Activated naive CD8-positive, alpha-beta T cell treated with anti-CD3 and anti-CD28 coated beads, Interleukin-2, amount 10 ng/mL, durations not matched to agents 7 days and 5 days (primary cell): ENCODE data around the gene NRXN2. TPM values are rescaled to one million over a fixed set of nuclear protein-coding genes. Genes with fewer than 3 reads are reported as not detected.

Source experiments
- ATAC-seq: fragments of 150-1000 bp; cut with Tn5 transposase; one replicate; pipeline ENCODE4 v1.10.0; 2021; ENCODE audit warnings: low read depth, moderate library complexity
- POLR2A ChIA-PET: fragments of 350-600 bp; sonication (Branson Sonifier 250); formaldehyde crosslinking; loops from one replicate; lab custom pipeline; 2021; ENCODE audit warnings: antibody characterized with exemption; lab: Charles Lee
- DNase-seq: peaks from one replicate; pipeline ENCODE4 v3.0.0; 2021
- H3K27ac Mint-ChIP-seq: one replicate; pipeline ENCODE4 v1.8.0; 2022; ENCODE audit warnings: mild to moderate bottlenecking, mixed read lengths
- H3K27me3 Mint-ChIP-seq: one replicate; pipeline ENCODE4 v1.8.0; 2022; ENCODE audit warnings: mild to moderate bottlenecking, moderate library complexity, mixed read lengths
- H3K36me3 Mint-ChIP-seq: one replicate; pipeline ENCODE4 v1.8.0; 2021; ENCODE audit warnings: mild to moderate bottlenecking, mixed read lengths
- H3K4me1 Mint-ChIP-seq: one replicate; pipeline ENCODE4 v1.8.0; 2021; ENCODE audit warnings: mixed read lengths
- H3K4me3 Mint-ChIP-seq: one replicate; pipeline ENCODE4 v1.8.0; 2022; ENCODE audit warnings: mild to moderate bottlenecking, moderate library complexity, mixed read lengths
- H3K9me3 Mint-ChIP-seq: one replicate; pipeline ENCODE4 v1.8.0; 2021; ENCODE audit warnings: mixed read lengths
- total RNA-seq, 2 experiments: library from RNA; stranded (reverse); gene quantifications; one replicate each; pipeline ENCODE4 v1.2.3, GENCODE V29; 2021

Gene NRXN2
- total RNA-seq, 2 experiments from 2014 or later: 0.36 TPM; not detected in 1

GRCh38 chr11:64745521-64746328 is 22.7 kb upstream of the NRXN2 start:
- peak overlapping the region; percentile 98 for H3K27ac Mint-ChIP-seq
- ATAC-seq (peak; percentile 44), DNase-seq (peak; percentile 88)
- POLR2A ChIA-PET: interaction anchor here (0.6 to 7.5 kb wide), 13 partner anchors 19 to 561 kb away, joined by 3 to 278 read pairs (median 10); partner anchors contain the start of genes MAP4K2, PYGM, SF1 and ZNHIT2
- peak overlapping the region; percentile 96 for H3K4me3 Mint-ChIP-seq
- H3K27me3 Mint-ChIP-seq: no peaks in the 10 kb centered on the region
- H3K4me1 Mint-ChIP-seq: peaks cover 27% of the 10 kb centered on the region
- no peaks in the 10 kb centered on the region for H3K9me3 Mint-ChIP-seq
- peaks cover 4% of the 10 kb centered on the region for H3K36me3 Mint-ChIP-seq

GRCh38 chr11:64745189-64745520 is 22.2 kb upstream of the NRXN2 start:
- Mint-ChIP-seq H3K27ac (peak overlapping the region; percentile 98), H3K36me3 (peaks cover 6% of the 10 kb centered on the region), H3K27me3 (no peaks in the 10 kb centered on the region), H3K9me3 (no peaks in the 10 kb centered on the region), H3K4me3 (peak overlapping the region; percentile 96), H3K4me1 (peaks cover 26% of the 10 kb centered on the region)
- peak; percentile 89 for DNase-seq
- ATAC-seq: peak; percentile 31
- POLR2A ChIA-PET: interaction anchor here (0.6 to 7.5 kb wide), 12 partner anchors 19 to 560 kb away, joined by 3 to 278 read pairs (median 10); partner anchors contain the start of genes MAP4K2, PYGM, SF1 and ZNHIT2

GRCh38 chr11:64744544-64745188 is 21.7 kb upstream of the NRXN2 start:
- Mint-ChIP-seq H3K27me3 (no peaks in the 10 kb centered on the region), H3K4me1 (peaks cover 26% of the 10 kb centered on the region), H3K9me3 (no peaks in the 10 kb centered on the region), H3K4me3 (peak overlapping the region; percentile 96), H3K36me3 (peaks cover 8% of the 10 kb centered on the region), H3K27ac (peak overlapping the region; percentile 98)
- POLR2A ChIA-PET: interaction anchor here (0.6 to 7.5 kb wide), 13 partner anchors 20 to 560 kb away, joined by 3 to 278 read pairs (median 9); partner anchors contain the start of genes CDC42BPG, MAP4K2, PYGM and SF1
- DNase-seq: peak; percentile 68
- ATAC-seq: peak; percentile 1

DNA sequence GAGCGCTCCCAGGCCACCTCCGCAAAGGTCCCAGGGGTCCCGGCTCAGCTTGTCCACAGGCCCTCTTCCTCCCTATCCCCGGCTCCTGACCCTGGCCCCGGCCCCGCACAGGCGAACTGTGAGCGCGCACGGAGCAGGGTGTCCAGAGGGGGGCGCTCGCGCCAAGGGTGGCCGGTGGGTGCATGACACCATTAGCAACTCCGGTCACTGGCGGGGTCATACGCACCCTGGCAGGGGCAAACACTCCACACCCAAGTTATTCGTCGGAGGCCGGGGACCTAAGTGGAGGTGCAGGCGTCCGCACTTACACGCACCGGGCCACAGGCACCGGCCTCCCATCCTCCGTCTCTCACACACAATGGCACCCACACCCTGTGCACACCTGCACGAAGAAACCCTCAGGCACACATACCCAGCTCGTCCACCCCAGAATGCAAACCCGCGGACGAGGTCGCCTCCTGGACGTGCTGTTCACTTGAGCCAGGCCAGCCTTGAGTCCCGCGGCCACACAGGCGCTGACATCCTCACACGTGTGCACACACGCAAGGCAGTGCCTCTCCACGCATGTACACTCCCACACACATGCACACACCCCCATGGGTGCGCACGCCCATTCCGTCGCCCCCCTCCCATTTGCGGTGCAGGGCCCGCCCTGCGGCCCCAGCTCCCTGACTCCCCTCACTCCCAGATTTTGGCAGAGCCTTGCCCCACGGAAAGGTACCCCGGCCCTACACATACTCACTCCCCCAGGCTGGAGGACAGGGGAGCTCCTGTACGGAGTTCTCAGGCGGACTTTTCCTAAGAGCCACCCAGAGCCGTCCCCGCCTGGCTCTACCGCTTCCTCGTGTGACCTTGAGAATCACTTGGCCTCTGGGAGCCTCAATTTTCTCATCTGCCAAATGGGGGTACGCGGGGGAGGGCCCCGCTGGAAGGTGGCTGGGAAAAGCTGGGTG is 20.9 kb upstream of the NRXN2 start, which contains the start of gene RASGRP2:
Gene RASGRP2 (minus strand): TSS at position 552 of the 953 bp plus-strand sequence. CDS start 1,276 bp downstream, outside the sequence.
- Mint-ChIP-seq H3K4me1 (peaks cover 28% of the 10 kb centered on the region), H3K27me3 (no peaks in the 10 kb centered on the region), H3K4me3 (peak within 1 kb of the TSS; percentile 79), H3K36me3 (peaks cover 11% of the 10 kb centered on the region), H3K9me3 (no peaks in the 10 kb centered on the region), H3K27ac (peak within 1 kb of the TSS; percentile 75)
- POLR2A ChIA-PET: interaction anchor here (1.3 to 7.5 kb wide), 11 partner anchors 21 to 374 kb away, joined by 4 to 278 read pairs (median 10); partner anchors contain the start of genes CDC42BPG, MAP4K2, PYGM and SF1
- peak; percentile 97 for DNase-seq
- peak; percentile 55 for ATAC-seq

GRCh38 chr11:64742889-64743590 is 20.0 kb upstream of the NRXN2 start:
- peaks cover 10% of the 10 kb centered on the region for H3K36me3 Mint-ChIP-seq
- no peak overlapping the region for H3K27ac Mint-ChIP-seq
- DNase-seq: peak; percentile 91
- H3K9me3 Mint-ChIP-seq: no peaks in the 10 kb centered on the region
- peak; percentile 7 for ATAC-seq
- POLR2A ChIA-PET: interaction anchor here (1.3 to 7.5 kb wide), 9 partner anchors 21 to 101 kb away, joined by 3 to 278 read pairs (median 12); partner anchors contain the start of genes CDC42BPG, MAP4K2, PYGM and SF1
- H3K4me1 Mint-ChIP-seq: peaks cover 27% of the 10 kb centered on the region
- no peaks in the 10 kb centered on the region for H3K27me3 Mint-ChIP-seq
- H3K4me3 Mint-ChIP-seq: peak overlapping the region; percentile 79

DNA sequence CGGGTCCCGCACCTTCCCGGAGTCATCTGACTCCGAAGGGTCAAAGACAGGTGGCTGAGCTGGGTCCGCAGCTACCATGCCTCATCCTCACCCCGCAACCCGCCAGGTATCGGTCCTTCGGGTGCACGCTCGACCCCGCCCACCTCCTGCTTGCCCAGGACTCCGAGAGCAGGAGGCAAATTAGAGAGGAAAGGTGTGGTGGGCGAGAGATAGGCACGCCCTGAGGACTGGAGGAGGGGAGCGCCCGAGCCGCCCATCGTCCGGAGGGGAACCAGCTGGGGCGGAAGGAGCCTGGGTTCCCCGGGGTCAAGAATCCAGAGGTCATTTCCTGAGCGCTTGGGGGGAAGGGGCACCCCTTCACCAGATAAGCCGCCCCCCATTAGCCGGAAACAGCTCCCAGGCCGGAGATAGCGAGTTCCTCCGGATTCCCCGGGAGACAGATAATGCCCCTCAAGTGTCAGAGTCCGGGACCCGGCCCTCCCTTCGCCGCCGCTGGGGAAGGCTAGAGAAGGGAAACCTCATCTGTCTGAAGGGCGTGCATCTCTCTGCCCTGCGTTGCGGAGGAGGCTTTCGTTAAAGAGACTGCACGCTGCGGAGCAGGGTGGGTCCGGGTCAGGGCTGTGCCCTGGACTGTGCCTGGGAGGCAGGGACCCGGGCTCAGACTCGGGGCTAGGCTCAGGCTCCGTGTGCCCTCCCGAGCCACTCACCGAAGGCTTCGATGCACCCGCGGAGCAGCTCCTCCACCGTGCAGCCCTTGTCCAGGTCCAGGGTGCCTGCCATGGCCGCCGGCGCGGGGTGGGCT is 19.3 kb upstream of the NRXN2 start:
- ATAC-seq (peak; percentile 2), DNase-seq (no peak)
- H3K9me3 Mint-ChIP-seq: no peaks in the 10 kb centered on the region
- no peak overlapping the region for H3K27ac Mint-ChIP-seq
- peaks cover 9% of the 10 kb centered on the region for H3K36me3 Mint-ChIP-seq
- peak overlapping the region; percentile 77 for H3K4me3 Mint-ChIP-seq
- H3K27me3 Mint-ChIP-seq: no peaks in the 10 kb centered on the region
- POLR2A ChIA-PET: interaction anchor here (1.3 to 7.5 kb wide), 4 partner anchors 22 to 69 kb away, joined by 3 to 278 read pairs (median 9); partner anchors contain the start of gene PYGM
- peaks cover 25% of the 10 kb centered on the region for H3K4me1 Mint-ChIP-seq

DNA sequence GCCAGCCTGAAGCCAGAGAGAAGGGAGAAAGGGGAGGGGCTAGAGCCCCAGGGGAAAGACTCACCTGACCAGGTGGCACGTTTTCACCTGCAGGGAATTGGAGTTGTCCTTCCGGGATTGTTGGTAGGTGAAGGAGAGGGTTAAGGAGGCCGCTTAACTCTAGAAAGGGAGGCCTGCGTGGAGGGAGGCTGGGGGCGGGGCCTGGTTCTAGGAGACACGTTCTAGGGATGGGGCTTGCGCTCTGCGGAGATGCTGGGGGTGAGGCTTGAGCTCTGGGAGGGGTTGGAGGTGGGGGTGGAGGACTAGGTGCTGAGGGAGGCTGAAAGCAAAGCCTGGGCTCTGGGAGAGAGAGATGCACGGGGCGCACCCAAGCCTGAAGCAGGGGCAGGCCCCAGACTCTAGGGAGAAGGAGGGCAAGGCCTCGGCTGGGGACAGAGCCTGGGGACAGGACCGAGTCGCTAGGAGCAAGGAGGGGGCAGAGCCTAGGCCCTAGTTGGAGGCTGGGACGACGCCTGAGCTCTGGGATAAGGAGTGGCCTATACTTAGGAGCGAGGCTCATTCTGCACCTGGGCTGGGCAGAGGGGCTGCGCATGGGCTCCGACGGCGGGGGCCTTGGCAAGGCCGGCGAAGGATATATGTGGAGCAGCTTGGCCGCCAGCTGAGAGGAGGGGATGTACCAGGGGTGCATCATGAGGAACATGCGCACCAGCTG is 18.5 kb upstream of the NRXN2 start:
- peak overlapping the region; percentile 77 for H3K4me3 Mint-ChIP-seq
- peaks cover 22% of the 10 kb centered on the region for H3K4me1 Mint-ChIP-seq
- ATAC-seq (no peak), DNase-seq (no peak)
- H3K36me3 Mint-ChIP-seq: peaks cover 9% of the 10 kb centered on the region
- no peaks in the 10 kb centered on the region for H3K9me3 Mint-ChIP-seq
- no peak overlapping the region for H3K27ac Mint-ChIP-seq
- no peaks in the 10 kb centered on the region for H3K27me3 Mint-ChIP-seq
- POLR2A ChIA-PET: interaction anchor here (1.3 to 7.5 kb wide), 4 partner anchors 23 to 69 kb away, joined by 3 to 278 read pairs (median 9); partner anchors contain the start of gene PYGM

GRCh38 chr11:64739871-64740270 is 16.9 kb upstream of the NRXN2 start:
- Mint-ChIP-seq H3K27me3 (no peaks in the 10 kb centered on the region), H3K36me3 (peaks cover 15% of the 10 kb centered on the region), H3K27ac (no peak overlapping the region), H3K4me1 (peaks cover 14% of the 10 kb centered on the region), H3K9me3 (no peaks in the 10 kb centered on the region), H3K4me3 (no peak overlapping the region)
- POLR2A ChIA-PET: interaction anchor here (0.6 kb wide), 1 partner anchor 482 kb away, joined by 3 read pairs; no protein-coding TSS in a partner anchor
- ATAC-seq (no peak), DNase-seq (no peak)

GRCh38 chr11:64736654-64737053 is 13.7 kb upstream of the NRXN2 start:
- no peak for DNase-seq
- Mint-ChIP-seq H3K27me3 (no peaks in the 10 kb centered on the region), H3K9me3 (no peaks in the 10 kb centered on the region), H3K36me3 (peaks cover 22% of the 10 kb centered on the region), H3K4me1 (peaks cover 10% of the 10 kb centered on the region), H3K27ac (no peak overlapping the region), H3K4me3 (no peak overlapping the region)
- no peak for ATAC-seq
- POLR2A ChIA-PET: interaction anchor here (1.3 kb wide), 1 partner anchor 43 kb away, joined by 6 read pairs; no protein-coding TSS in a partner anchor

DNA sequence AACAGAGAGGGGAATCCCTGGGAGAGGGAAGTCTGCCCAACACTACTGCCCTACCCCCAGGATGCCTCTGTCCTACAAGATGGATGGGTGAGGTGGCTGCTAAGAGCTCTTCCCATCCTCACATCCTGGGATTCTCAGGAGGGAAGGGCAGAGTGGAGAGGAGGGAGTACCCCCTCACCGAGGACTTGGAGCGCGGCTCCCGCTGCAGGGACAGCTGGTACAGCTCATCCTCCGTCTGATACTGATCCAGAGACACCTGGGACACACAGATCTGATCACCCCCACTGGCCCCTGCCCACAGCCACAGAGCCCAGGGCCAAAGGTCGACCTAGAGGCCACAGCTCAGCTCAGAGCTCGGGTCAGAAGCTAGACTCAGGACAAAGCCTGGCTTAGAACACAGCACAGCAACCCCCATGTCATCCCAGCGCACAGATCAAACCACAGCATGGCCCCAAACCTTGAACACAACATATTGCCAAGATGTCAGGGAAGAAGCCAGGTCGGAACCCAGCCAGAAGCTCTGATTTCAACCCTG is 12.8 kb upstream of the NRXN2 start:
- Mint-ChIP-seq H3K4me1 (peaks cover 8% of the 10 kb centered on the region), H3K36me3 (peaks cover 25% of the 10 kb centered on the region)
- POLR2A ChIA-PET: interaction anchor here (0.6 to 1.3 kb wide), 3 partner anchors 8 to 43 kb away, joined by 4 to 11 read pairs (median 6); no protein-coding TSS in a partner anchor

More for the DNA sequence above, 12.8 kb upstream of the NRXN2 start:
- no peak for DNase-seq
- Mint-ChIP-seq H3K27ac (no peak overlapping the region), H3K27me3 (no peaks in the 10 kb centered on the region), H3K9me3 (no peaks in the 10 kb centered on the region), H3K4me3 (no peak overlapping the region)
- no peak for ATAC-seq
